WERI-Rb-1 (cell line): Measurements from ENCODE around the gene CCBE1.

Experiments used
- DNase-seq: peaks from one replicate; pipeline ENCODE4 v3.0.0-alpha.2; 2020
- H3K27ac ChIP-seq: fragments of 250-450 bp; sonication (Bioruptor Pico); 2 replicates; pipeline ENCODE4 v1.5.1; 2020; ENCODE audit warnings: mild to moderate bottlenecking, moderate library complexity
- H3K27me3 ChIP-seq: fragments of 250-450 bp; sonication (Bioruptor Pico); 2 replicates; pipeline ENCODE4 v1.5.1; 2021; ENCODE audit warnings: mild to moderate bottlenecking, low read depth, moderate library complexity; ENCODE audit not compliant: insufficient read depth, severe bottlenecking
- H3K36me3 ChIP-seq: fragments of 250-450 bp; sonication (Bioruptor Pico); 2 replicates; pipeline ENCODE4 v1.5.1; 2020; ENCODE audit warnings: mild to moderate bottlenecking, moderate library complexity
- H3K4me3 ChIP-seq: 2 replicates; pipeline ENCODE4 v1.5.1; 2011; ENCODE audit warnings: low read depth, mild to moderate bottlenecking, control low read depth, low read length
- H3K9me3 ChIP-seq: fragments of 250-450 bp; sonication (Bioruptor Pico); 2 replicates; pipeline ENCODE4 v1.5.1; 2021; ENCODE audit warnings: mild to moderate bottlenecking, moderate library complexity; ENCODE audit not compliant: severe bottlenecking
- CTCF ChIP-seq: IDR thresholded peaks from 2 replicates; pipeline ENCODE4 v1.5.1; 2011; ENCODE audit warnings: low read depth, mild to moderate bottlenecking, control low read depth, inconsistent platforms, low read length

Gene CCBE1

DNA sequence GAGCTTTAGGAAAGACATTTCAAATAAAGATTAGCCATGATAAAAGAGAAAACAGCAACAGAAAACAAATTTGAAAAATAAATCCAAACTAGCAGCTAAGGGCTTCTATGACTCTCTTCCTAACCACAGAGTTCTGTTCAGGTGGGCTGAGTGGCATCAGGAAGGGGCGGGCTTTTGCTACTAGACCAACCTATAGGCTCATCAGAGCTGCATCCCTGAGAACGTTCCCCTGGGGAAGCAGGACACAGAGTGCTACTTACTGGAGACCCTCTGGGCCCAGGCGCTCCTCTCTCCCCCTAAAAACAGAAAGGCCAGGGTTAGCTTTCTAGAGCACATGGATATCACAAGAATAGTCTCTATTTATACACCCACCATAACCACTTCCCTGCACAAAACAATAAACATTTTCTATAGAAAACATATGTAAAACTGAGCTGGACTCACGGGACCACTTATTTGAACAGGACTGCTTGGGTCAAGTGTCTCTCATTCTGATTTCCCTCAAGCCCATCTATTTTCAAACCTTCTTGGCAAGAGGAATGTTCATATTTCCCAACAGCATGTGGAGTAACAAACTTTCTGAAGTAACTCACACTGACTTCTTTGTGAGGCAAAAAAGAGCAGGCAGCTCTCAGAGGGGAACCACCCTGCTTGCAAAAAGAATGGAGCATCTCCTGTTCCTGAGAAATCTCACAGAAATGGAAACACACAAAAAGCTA lies 259.2 kb downstream of the CCBE1 start:
- Histone ChIP-seq H3K36me3 (no peaks in the 10 kb centered on the region), H3K27me3 (no peaks in the 10 kb centered on the region), H3K27ac (no peak overlapping the region), H3K9me3 (no peaks in the 10 kb centered on the region), H3K4me3 (no peak overlapping the region)
- no peak for TF ChIP-seq CTCF
- DNase-seq, result no peak

GRCh38 chr18:59432803-59433597 lies 264.2 kb downstream of the CCBE1 start:
- Histone ChIP-seq H3K27ac (no peak overlapping the region), H3K36me3 (no peaks in the 10 kb centered on the region), H3K9me3 (no peaks in the 10 kb centered on the region), H3K27me3 (no peaks in the 10 kb centered on the region), H3K4me3 (no peak overlapping the region)
- no peak for DNase-seq
- no peak for TF ChIP-seq CTCF

DNA sequence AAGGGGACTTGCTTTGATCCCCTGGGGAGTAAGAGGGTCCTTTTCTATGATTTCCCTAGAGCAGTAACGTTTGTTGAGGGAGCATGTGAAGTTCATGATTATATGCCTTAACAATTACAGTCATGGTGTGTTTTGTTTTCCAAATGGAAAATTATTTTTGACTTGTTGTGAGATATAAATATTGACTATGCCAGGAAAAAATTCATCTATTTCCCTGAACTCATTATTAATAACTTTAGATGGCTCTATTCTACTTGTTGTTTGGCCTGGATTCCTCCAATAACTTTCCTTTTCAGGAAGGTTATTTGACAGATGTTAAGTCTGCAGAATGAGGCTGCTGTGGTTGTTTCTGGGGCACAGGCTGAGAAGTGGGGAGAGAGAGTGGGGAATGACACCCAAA lies 266.1 kb downstream of the CCBE1 start:
- TF ChIP-seq CTCF, result no peak
- no peaks in the 10 kb centered on the region for H3K36me3 ChIP-seq
- H3K27ac ChIP-seq, result no peak overlapping the region
- DNase-seq, result no peak
- H3K27me3 ChIP-seq, result no peaks in the 10 kb centered on the region
- no peak overlapping the region for H3K4me3 ChIP-seq
- H3K9me3 ChIP-seq, result no peaks in the 10 kb centered on the region

GRCh38 chr18:59429608-59430007 lies 267.6 kb downstream of the CCBE1 start:
- H3K36me3 ChIP-seq, result no peaks in the 10 kb centered on the region
- H3K27me3 ChIP-seq, result no peaks in the 10 kb centered on the region
- TF ChIP-seq CTCF, result no peak
- H3K9me3 ChIP-seq, result no peaks in the 10 kb centered on the region
- no peak overlapping the region for H3K4me3 ChIP-seq
- no peak for DNase-seq
- H3K27ac ChIP-seq, result no peak overlapping the region

DNA sequence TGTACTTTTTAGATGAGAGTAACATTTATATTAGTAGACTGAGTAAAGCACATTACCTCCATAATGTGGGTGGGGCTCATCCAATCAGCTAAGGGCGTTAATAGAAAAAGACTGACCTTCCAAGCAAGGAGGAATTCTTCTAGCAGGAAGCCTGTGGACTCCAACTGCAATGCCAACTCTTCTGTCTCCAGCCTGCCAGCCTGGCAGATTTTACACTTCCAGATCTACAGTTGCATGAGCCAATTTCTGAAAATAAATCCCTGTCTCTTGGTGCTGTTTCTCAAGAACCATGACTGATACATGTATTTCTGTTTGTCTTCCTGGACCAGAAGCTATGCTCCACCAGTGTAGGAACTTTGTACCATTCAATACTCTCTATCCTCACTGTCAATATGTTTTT lies 269.2 kb downstream of the CCBE1 start:
- no peak overlapping the region for H3K4me3 ChIP-seq
- no peaks in the 10 kb centered on the region for H3K36me3 ChIP-seq
- DNase-seq, result no peak
- no peaks in the 10 kb centered on the region for H3K27me3 ChIP-seq
- TF ChIP-seq CTCF, result no peak
- H3K27ac ChIP-seq, result no peak overlapping the region
- no peaks in the 10 kb centered on the region for H3K9me3 ChIP-seq
